ENCODE measurements around the gene OPTC.

GRCh38 chr1:203462878-203463277, 31.1 kb upstream of the OPTC start:
- TF ChIP-seq CTCF (IDR thresholded peaks at IDR 0.05) (no peak), POLR2A (IDR thresholded peaks at IDR 0.05) (no peak)
